Activated CD8-positive, alpha-beta memory T cell treated with anti-CD3 and anti-CD28 coated beads, Interleukin-2, amount 50 U/mL, for 1 hour (primary cell): ENCODE results near the gene HMMR.

Experiments used
- DNase-seq: peaks from one replicate; pipeline ENCODE4 v3.0.0-alpha.2; 2020; ENCODE audit errors: extremely low read depth

HMMR gene

DNA sequence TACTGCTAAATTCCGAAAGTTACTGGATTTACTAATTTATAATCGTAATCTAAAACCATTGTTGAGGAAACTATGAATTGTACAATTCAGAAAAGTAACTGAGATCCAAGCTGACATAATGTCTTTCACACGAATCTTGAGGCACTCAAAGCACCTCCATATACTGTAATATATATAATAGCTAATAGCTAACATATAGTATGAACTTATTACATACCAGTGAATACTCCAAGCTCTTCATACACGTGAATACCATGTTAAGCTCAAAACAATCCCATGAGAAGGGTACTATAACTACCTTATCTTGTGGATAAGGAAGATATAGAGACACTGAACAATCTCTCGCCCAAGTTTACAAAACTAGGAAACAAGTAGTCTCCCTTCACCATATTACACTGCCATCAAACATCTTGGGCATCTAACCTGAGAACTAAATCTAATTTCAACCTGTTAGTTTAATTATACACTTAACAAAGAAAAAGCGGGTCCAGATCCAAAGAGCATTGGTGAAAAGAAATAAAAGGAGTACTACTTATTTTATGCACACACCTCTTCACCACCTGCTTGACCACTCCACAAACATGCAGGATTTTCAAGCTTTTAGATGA lies 1.6 kb upstream of the HMMR start:
- DNase-seq = no peak

DNA sequence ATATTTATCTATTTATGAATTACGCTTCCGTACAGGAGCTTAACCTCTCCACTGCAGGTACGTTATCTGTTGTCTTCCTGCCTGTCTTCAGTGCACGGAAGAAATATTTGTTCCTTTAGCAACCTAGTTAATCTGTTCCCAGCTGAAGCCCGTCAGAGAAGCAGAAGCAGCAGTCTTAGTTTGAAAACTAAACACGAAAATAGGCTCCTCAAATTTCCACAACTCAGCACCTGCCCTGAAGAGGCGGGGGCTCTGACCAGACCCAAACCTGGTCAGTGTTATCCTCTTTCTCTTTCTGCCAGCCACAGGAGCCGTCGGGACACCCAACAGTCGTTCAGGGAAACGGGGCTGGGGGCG lies 992 bp upstream of the HMMR start:
- no peak for DNase-seq

DNA sequence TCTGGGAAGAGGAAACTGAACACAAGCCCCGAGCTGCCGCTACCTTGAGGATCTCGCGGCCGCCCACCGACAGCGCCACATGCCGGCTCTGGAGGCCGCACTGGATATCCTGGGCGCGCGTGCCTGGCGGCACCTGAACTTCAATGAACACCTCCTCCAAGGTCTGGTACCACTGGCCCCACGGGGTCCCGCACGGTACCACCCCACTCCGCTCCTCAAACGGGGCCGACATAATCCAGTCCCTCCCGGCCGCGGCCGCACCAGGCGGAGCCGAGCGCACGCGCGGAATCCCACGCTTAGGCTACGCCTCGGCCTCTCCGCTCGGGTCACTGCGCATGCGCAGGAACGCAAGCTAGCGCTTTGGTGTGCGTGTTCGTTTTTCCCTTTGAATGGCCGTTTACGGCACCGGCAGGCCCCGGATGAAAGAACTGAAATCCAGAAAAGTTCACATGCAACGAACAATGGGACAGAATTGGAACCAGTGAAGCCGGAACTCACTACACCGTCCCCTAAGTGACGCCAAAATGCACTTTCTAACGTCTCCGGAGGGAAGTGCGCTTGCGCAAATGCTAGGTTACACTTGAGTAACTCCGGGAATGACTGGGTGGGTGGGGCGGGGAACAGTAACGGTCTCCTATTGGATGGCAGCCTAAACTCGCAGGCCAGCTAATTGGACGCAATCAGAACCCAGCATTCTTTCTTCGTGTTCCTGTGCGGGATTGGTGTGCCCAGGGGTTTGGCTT lies 442 bp upstream of the HMMR start, which contains the start of gene NUDCD2:
Gene NUDCD2 (minus strand): TSS at position 284 of the 743 bp plus-strand sequence. CDS start 52 bp downstream, at position 232.
- DNase-seq = peak; percentile 91

DNA sequence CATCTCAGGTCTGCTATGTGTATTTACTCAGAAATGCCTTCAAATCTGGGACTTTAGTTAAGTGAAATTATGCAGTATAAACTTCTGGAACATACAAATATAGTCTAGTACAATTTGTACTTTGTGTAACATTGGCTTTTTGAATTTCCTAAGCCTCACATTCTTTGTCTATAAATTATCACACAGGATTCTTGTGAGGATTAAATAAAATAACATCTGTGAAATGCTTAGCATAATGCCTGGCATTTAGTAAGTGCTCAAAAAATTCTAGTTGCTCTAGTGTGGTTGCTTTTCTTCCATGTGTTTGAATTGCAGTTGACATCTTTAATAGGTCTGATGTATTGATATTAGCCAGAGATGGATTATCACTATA lies 2.6 kb downstream of the HMMR start:
- no peak for DNase-seq

DNA sequence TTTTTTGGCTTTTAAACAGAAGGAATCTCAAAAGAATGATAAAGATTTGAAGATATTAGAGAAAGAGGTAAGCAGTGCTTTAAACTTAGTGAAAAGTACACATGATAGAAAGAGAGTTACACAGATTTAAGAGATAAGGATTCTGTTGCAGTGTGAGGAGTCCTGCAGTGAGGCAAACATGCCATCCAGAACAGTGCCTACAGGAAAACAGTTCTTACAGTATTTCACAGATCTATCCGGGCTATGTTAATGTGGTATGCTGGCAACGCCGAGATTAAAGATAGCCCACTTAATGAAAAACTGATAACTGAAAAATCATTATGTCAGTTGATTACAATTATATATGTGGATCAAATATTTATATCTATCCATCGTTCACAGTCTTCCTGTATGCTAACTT lies 7.2 kb downstream of the HMMR start:
- DNase-seq = no peak

DNA sequence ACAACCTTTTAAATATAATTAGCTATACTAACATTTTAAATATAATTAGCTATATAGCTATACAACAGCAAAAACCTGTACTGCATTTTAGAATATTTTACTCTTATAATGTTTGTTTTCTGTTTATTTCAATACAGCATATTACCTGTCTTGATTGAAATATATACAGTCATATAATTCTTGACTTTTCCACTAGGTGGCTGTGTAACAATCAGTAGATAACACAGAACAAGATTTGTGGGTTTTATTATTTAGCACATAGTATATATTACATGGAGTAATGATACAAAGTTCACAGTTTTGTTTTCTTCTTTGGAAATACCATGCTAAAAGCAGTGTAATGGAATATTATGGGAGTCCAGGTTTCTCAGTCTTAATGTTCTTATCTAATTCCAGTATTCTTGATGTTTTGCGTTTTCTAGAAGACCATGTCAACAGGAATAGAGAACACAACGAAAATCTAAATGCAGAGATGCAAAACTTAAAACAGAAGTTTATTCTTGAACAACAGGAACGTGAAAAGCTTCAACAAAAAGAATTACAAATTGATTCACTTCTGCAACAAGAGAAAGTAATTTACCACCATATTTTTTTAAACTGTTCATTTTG lies 13.3 kb downstream of the HMMR start:
- no peak for DNase-seq

DNA sequence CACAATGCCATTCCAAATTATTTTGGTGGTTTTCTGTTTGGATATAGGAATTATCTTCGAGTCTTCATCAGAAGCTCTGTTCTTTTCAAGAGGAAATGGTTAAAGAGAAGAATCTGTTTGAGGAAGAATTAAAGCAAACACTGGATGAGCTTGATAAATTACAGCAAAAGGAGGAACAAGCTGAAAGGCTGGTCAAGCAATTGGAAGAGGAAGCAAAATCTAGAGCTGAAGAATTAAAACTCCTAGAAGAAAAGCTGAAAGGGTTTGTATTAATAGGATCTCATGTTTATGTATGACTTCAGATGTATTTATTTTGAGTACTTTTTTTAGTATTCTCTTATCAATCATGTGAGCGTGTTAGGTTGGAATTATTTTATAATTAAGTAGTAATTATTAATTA lies 15.0 kb downstream of the HMMR start:
- no peak for DNase-seq

DNA sequence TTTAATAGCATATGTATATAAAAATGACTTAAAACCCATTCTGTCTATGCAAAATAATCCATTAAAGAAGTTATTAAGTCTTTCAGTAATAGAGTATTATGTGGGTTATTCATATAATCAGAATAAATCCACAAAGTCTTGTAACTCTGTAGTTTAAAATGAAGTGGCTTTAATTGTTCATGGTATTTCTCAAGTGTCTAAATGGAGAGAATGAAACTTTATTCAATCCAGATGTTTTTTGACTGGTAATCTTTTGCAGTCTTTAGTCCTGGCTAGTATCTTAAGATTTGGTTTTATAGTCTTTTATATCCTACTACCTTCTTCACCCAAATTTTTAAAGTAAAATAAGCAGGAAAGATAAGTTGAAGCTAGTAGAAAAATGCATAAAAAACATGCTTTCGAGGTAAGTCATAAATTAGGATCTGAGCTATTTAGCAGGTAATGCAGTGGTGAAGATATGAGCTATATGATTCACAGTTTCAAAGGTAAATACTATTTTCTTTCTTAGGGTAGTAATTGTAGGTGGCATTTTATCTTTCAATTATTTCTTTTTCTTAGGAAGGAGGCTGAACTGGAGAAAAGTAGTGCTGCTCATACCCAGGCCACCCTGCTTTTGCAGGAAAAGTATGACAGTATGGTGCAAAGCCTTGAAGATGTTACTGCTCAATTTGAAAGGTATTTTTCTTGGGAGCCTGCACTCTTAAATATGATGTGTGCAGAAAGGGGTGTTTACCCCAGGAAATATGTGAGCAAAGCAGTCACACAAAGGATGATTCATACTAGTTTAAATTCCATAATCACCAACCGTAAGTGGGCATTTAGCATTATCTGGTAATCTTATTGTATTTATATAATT lies 17.9 kb downstream of the HMMR start:
- no peak for DNase-seq

DNA sequence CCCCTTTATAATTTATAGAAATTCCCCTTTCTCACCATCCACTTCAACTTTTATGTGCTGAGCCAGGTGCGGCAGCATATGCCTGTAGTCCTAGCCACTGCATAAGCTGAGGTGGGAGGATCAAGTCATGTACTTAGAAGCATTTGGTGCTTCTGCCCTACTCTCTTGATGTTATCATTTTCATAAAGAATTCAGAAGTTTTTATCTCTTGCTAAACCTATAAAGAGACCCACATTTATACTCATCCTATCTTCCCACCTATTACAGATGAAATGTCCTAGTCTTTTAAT lies 18.5 kb downstream of the HMMR start:
- no peak for DNase-seq

DNA sequence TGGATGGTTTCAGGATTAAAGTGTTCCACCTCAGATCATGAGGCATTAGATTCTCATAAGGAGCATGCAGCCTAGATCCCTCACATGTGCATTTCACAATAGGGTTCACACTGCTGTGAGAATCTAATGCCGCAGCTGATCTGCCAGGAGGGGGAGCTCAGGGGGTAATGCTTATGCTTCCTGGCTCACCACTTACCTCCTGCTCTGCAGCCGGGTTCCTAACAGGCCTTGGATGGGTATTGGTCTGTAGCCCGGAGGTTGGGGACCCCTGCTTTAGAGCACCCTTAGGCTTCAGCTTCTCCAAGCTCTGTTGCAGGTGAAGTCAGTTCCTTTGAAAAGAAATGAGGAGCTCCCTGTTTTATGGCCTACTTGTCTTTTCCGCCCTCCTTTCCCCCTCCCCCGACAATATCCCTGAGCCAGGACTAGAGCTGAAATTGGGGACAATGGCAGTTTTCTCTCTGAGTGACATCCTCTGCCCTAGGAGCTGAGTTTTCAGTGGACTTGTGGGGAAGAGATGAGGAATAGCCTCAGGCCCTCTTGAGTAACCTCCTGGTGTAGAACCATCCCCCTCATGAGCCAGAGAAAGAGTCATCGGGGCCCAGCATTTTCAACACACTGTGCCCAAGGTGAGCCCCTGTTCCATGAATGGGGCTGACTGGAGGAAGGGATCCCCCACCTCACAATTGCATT lies 28.8 kb downstream of the HMMR start:
- no peak for DNase-seq

DNA sequence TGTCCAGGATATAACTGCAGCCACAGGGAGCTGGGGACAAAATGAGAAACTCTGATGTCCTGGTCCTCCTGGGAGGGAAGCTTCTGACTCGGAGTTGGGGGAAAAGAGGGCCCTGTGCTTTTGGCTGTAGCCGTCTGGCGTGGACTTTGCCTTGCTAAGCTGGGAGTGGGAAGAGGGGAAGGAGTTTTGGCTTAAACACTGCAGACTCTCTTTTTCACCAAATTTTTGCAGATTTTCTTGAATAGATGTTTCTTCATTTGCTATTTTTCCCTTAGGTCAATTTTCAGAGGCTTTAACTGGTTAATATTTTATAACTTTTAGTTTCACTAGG lies 29.3 kb downstream of the HMMR start:
- DNase-seq = no peak

DNA sequence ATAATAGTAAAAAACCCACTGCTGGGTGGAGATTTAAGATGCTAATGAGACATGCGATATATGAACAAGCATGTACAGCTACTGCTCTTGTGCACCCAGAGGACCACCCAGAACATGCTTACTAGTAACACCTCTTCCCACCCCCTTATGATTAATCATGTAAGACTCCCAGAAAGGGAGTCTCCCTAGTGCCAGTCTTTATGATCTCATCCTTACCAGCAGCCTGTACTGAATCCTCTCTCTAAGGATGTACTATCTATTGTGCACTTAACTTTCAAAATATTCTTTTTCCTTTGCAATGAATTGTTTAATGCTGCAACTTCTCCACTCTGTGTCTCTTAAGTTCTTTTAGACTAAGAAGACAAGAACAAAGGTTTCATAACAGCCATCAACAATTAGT lies 35.9 kb downstream of the HMMR start:
- DNase-seq = no peak

DNA sequence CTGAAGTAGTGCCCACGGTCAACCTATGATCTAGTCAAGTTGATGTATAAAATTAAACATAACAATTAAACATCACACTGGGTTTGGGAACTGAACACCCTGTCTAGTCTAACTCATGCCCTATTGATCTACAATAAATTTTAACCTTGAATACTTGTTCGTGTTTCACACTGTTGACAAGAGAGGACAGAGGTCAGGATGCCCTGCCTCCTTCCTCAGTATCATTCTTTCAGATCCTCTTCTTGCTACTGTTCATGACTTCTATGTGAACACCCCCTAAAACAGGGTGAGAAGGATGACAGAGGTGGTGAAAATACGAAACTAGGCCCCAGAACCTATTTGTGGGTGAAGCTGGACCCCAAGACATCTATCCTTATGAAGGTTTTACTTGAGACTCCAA lies 36.9 kb downstream of the HMMR start:
- DNase-seq = no peak

DNA sequence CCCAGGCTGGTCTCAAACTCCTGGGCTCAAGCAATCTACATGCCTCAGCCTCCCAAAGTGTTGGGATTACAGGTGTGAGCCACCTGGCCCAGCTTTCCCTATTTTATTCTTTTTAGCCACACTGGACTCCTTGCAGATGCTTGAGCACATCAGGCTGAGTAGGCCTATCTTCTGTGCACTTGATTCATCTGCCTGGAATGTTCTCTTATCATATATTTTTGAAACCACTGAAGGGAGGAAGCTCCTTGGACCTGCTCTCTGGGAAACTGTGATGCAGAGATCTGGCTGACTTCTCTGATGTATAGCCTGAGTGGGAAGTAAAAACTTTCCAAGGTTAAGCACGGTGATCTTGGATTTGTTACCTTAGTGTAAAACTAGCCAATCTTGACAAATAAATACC lies 38.5 kb downstream of the HMMR start:
- DNase-seq = no peak

DNA sequence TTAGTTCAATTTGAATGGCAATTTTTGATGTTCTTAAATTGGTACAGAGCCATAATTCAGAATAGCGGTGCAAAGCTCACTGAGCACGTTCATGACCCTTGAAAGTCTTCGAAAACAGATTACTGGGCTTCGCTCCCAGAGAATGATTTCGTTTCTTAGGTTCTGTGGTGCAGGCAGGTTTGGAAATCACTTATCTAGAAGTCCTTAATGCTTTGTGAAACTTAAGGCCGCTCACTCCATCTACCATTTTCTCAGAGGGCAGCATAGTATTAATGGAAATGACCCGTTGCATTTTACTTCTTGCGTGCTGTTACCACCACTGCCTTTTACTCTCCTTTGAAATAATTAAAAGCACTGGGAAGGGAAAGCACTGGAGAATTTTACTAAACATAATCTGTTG lies 42.1 kb downstream of the HMMR start:
- DNase-seq = no peak

DNA sequence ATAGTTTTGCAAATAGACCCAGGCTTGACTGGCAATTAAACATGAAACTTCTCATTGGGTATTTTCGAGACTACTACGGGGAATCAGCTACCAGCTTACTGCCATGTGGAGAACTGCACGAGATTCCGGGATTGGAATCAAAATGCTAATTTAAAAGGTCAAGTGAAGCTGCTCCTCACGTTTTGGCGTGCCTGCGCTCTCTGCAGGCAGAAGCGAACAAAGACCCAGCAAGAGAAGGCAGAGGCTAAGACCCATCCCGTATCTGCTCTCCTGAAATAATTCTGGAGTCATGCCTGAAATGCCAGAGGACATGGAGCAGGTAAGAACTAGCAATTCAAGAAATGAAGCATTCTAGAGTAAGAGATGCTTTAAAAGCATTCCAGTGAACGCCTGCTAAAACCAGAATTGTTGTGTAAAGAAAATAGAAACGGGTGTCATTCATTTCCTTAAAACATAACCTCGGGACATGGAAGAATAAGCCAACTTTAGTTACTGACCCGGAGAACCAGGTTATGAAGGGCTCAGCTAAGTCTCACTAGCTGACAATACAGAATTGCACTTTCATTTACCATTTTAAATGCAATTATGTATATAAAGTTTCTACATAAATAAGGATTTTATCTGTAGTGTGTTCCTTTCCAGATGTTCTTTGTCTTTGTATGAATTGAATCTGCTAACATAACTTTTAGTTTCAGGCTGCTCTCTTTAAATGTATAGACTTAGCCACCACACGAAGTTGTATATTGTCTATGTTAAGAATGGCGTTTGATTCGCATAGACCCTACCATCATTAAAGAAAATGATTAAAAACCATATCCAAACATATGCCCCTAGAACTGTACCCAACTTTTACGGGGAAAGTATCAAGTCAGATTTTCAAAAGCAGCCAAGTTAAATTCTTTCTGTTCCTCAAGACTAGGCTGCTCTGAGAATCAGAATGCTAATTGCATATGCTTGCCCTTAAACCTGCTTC lies 43.0 kb downstream of the HMMR start:
- DNase-seq = no peak

DNA sequence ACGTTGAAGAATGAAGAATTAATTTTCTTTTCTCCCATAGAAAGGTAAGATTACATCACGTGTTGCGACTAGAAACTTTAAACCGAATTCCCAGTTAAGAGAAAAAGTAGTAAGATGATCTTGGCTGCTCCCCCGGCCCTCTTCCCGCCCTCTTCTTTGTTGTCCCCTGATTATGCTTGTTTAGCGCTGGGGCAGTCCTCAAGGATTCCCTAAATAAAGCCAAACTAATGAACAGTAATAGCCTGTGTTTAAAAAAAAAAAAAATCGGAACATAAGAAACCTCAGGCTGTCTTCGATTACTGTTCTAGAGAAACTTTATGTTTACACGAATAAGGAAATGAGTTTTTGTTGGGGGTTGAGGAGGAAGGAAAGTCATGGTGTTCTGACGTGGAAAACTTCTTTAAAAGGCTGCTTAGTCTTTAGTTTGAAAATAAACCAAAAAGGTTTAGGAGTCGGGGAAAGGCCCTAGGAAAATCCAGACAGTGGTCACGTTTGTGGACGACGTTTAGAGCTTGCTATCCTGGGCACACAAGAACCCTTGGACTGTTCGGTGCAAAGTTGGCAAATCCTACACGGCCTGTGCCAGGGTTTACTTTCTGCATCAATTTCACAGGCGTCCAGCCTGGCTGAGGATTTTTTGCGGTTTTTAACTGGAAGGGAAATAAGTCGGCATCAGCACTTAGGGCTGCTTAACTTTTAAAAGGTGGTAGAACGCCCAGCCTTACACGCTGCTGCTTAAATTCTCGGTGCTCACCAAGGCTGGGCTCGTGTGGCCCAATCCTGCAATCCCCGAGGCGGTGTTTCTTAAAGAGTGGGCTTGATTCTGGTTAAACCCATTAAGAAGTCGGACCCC lies 43.9 kb downstream of the HMMR start:
- no peak for DNase-seq

DNA sequence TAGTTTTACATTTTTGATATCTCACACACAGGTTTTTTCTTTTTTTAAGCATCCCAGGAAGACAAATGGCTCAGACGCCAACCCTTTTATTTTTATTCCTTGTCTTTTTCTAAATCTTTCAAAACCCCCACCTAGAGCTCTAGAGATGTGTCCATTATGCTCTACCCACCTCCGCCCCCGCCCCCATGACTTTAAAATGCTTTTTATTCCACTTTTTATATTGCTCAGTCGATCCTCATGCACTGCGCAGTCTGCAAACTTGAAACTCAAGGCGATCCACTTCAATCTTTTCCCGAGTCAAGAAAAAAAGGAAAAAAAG lies 44.6 kb downstream of the HMMR start:
- DNase-seq = no peak

DNA sequence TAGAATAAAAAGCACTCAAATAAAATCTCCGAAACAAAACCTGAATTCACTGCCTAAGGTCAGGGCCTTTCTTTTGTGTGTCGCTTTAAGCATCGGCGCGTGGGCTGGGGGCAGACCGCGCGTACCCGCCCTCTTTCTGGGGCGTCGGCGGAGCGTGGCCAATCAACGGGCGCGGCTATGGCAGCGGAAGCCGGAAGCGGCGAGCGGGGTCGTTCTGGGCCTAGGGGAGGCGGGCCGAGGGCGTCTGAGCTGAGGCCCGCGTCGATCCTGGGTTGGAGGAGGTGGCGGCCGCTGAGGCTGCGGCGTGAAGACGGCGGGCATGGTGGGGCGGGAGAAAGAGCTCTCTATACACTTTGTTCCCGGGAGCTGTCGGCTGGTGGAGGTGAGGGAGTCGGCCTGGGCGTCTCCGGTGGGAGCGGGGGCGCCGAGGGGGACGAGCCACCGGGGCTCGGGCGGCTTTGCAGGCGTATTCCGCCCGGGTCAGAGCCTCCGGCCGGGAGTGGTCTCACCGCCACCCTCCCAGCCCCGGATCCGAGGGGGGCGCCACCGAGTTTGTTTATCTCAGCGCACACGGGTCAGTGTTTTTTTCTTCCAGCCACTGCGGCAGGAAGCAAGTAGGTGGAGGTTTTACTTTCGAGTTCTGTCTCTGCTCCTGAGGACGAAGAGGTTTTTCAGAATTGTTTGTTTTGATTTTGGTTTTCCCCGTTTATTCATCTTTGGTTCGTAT lies 45.1 kb downstream of the HMMR start, which contains the start of gene MAT2B:
Gene MAT2B (plus strand): TSS at position 252 of the 727 bp plus-strand sequence. CDS start 68 bp downstream, at position 320.
- peak; percentile 86 for DNase-seq

DNA sequence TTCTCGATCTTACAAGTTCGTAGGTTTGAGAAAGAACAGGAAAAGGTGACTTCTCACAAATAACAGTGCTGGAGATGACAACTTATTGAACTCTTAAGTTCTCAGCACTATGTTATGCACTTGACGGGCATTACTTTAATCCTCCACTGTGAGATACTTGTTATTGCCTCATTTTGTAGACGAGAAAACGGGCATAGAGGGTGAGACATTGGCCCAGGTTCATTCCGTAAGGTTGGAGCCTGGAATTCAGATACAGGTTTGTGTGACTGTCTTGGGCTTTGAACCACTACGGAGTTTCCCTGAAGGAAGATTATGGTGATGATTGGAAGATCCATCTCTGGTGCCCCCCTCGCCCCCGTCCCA lies 45.6 kb downstream of the HMMR start:
- DNase-seq = no peak
